SK-N-SH (cell line): ENCODE results near the gene FNDC4. TPM values are rescaled to one million over a fixed set of nuclear protein-coding genes. Genes with fewer than 3 reads are reported as not detected.

ENCODE experiments used
- CTCF ChIA-PET: fragments of 300-600, 350-600 bp; formaldehyde crosslinking; extraction: SDS; loops from one replicate; lab custom pipeline; 2021; lab: Yijun Ruan, JAX
- POLR2A ChIA-PET: fragments of 350-600 bp; sonication (Branson Sonifier 250); formaldehyde crosslinking; extraction: SDS; loops from one replicate; lab custom pipeline; 2020; ENCODE audit warnings: antibody characterized with exemption, inconsistent platforms; lab: Yijun Ruan, JAX
- DNase-seq: peaks from one replicate; pipeline ENCODE4 v3.0.0; 2012
- H2AFZ ChIP-seq: fragments of 200-600 bp; sonication (generic); 2 replicates; pipeline ENCODE4 v1.8.1; 2016; ENCODE audit warnings: antibody characterized with exemption, mild to moderate bottlenecking, low read depth
- H3F3A ChIP-seq: fragments of 200-600 bp; sonication (generic); replicated peaks from 2 replicates; pipeline ENCODE3; 2016; ENCODE audit warnings: antibody characterized with exemption, mild to moderate bottlenecking; ENCODE audit not compliant: insufficient read depth
- H3K27ac ChIP-seq, 2 experiments: fragments of 200-500 bp in 1 of 2; fragments of 200-600 bp in 1 of 2; sonication (Bioruptor generic) in 1 of 2; sonication (generic), shearing (Covaris generic) in 1 of 2; 2 replicates each; pipeline versions ENCODE4 v1.5.1 to v1.6.1; 2014 to 2016; ENCODE audit warnings: low read depth in 2 of 2, inconsistent platforms in 1 of 2, low read length in 1 of 2, mild to moderate bottlenecking in 1 of 2, mixed read lengths in 1 of 2
- H3K27me3 ChIP-seq: fragments of 200-600 bp; sonication (generic), shearing (Covaris generic); 2 replicates; pipeline ENCODE4 v1.6.1; 2016; ENCODE audit warnings: mixed run types; ENCODE audit not compliant: insufficient read depth
- H3K36me3 ChIP-seq, 2 experiments: fragments of 200-500 bp in 1 of 2; fragments of 200-600 bp in 1 of 2; sonication (Bioruptor generic) in 1 of 2; sonication (generic) in 1 of 2; replicated peaks in 1 of 2; 2 replicates each; pipeline versions ENCODE3 to v1.5.1; 2014 to 2016; ENCODE audit warnings: low read length in 1 of 2, mild to moderate bottlenecking in 1 of 2; ENCODE audit not compliant: insufficient read depth in 2 of 2, control insufficient read depth in 1 of 2
- H3K4me1 ChIP-seq, 2 experiments: fragments of 200-500 bp in 1 of 2; fragments of 200-600 bp in 1 of 2; sonication (Bioruptor generic) in 1 of 2; sonication (generic), shearing (Covaris generic) in 1 of 2; 2 replicates each; pipeline versions ENCODE4 v1.5.1 to v1.6.1; 2014 to 2016; ENCODE audit warnings: low read depth in 1 of 2, low read length in 1 of 2, mixed run types in 1 of 2; ENCODE audit not compliant: insufficient read depth in 2 of 2, control insufficient read depth in 1 of 2
- H3K4me2 ChIP-seq: fragments of 200-600 bp; sonication (generic), shearing (Covaris generic); 2 replicates; pipeline ENCODE4 v1.6.1; 2017; ENCODE audit warnings: mixed run types
- H3K4me3 ChIP-seq, 2 experiments: fragments of 200-500 bp in 1 of 2; fragments of 200-600 bp in 1 of 2; sonication (Bioruptor generic) in 1 of 2; sonication (generic), shearing (Covaris generic) in 1 of 2; 2 replicates each; pipeline versions ENCODE4 v1.5.1 to v1.8.1; 2014 to 2016; ENCODE audit warnings: low read depth in 2 of 2, inconsistent platforms in 1 of 2, low read length in 1 of 2, mild to moderate bottlenecking in 1 of 2, mixed read lengths in 1 of 2, moderate library complexity in 1 of 2
- H3K79me2 ChIP-seq: fragments of 200-600 bp; sonication (generic); 2 replicates; pipeline ENCODE4 v1.8.1; 2017; ENCODE audit warnings: mild to moderate bottlenecking; ENCODE audit not compliant: insufficient read depth
- H3K9ac ChIP-seq: fragments of 200-600 bp; sonication (generic); 2 replicates; pipeline ENCODE4 v1.6.1; 2017; ENCODE audit warnings: mixed run types
- H3K9me2 ChIP-seq: fragments of 200-600 bp; sonication (generic); 2 replicates; pipeline ENCODE4 v1.6.1; 2017; ENCODE audit warnings: mixed run types
- H3K9me3 ChIP-seq: fragments of 200-600 bp; sonication (generic); 2 replicates; pipeline ENCODE4 v1.6.1; 2017; ENCODE audit warnings: mixed run types, mild to moderate bottlenecking, moderate library complexity
- H4K20me1 ChIP-seq: fragments of 200-600 bp; sonication (generic); 2 replicates; pipeline ENCODE4 v1.6.1; 2017; ENCODE audit warnings: mild to moderate bottlenecking, mixed run types; ENCODE audit not compliant: insufficient read depth
- CTCF ChIP-seq: fragments of 200-600 bp; sonication (generic); IDR thresholded peaks from 2 replicates; pipeline ENCODE4 v1.6.1; 2017; ENCODE audit warnings: antibody characterized with exemption, mild to moderate bottlenecking, moderate library complexity
- EP300 ChIP-seq, 2 experiments: IDR thresholded peaks; 2 replicates each; pipeline versions ENCODE4 v1.4.0 to v1.6.1; 2012; ENCODE audit warnings: borderline replicate concordance in 1 of 2, low read depth in 1 of 2, low read length in 1 of 2
- FOSL2 ChIP-seq: IDR thresholded peaks from 2 replicates; pipeline ENCODE4 v1.4.0; 2012; ENCODE audit warnings: low read depth, mild to moderate bottlenecking, moderate library complexity, borderline replicate concordance
- FOXM1 ChIP-seq: IDR thresholded peaks from 2 replicates; pipeline ENCODE4 v1.4.0; 2012; ENCODE audit warnings: low read depth, mild to moderate bottlenecking
- GABPA ChIP-seq: IDR thresholded peaks from 2 replicates; pipeline ENCODE4 v1.4.0; 2012; ENCODE audit warnings: low read depth, mild to moderate bottlenecking
- IRF3 ChIP-seq: fragments of 150-350 bp; IDR thresholded peaks from 2 replicates; pipeline ENCODE4 v1.6.1; 2016; ENCODE audit warnings: mild to moderate bottlenecking, low read depth, low read length
- JUND ChIP-seq: IDR thresholded peaks from 2 replicates; pipeline ENCODE4 v1.4.0; 2012
- NFIC ChIP-seq: IDR thresholded peaks from 2 replicates; pipeline ENCODE4 v1.4.0; 2012; ENCODE audit warnings: borderline replicate concordance
- RAD21 ChIP-seq: IDR thresholded peaks from 2 replicates; pipeline ENCODE4 v1.6.1; 2012; ENCODE audit warnings: mild to moderate bottlenecking, low read length
- TAF1 ChIP-seq: IDR thresholded peaks from 2 replicates; pipeline ENCODE4 v1.6.1; 2012; ENCODE audit warnings: low read depth, mild to moderate bottlenecking, low read length, moderate library complexity, borderline replicate concordance
- USF1 ChIP-seq: IDR thresholded peaks from 2 replicates; pipeline ENCODE4 v1.4.0; 2012; ENCODE audit warnings: low read depth, borderline replicate concordance
- USF2 ChIP-seq: fragments of 150-350 bp; IDR thresholded peaks from 2 replicates; pipeline ENCODE4 v1.6.1; 2017; ENCODE audit warnings: antibody characterized with exemption, low read length, low read depth, borderline replicate concordance
- YY1 ChIP-seq: IDR thresholded peaks from 2 replicates; pipeline ENCODE4 v1.4.0; 2012; ENCODE audit warnings: low read depth, mild to moderate bottlenecking
- WGBS: methylation state at CpG from one replicate; pipeline ENCODE4 v1.1.6; 2017; ENCODE audit warnings: low lambda C conversion rate; 5-methylcytosine and 5-hydroxymethylcytosine counted together
- polyA plus RNA-seq, 3 experiments: library from polyadenylated mRNA; depleted of rRNA; stranded (reverse); fragments of >200 nt; gene quantifications; 2 replicates each; pipeline ENCODE4 v1.2.3, GENCODE V29; 2012

Gene FNDC4
- polyA plus RNA-seq, 1 of the 3 experiments (the other 2 are of a cell fraction): 27.0 TPM

GRCh38 chr2:27518113-27518781 is 23.2 kb upstream of the FNDC4 start:
- no peaks in the 10 kb centered on the region for H3K36me3 ChIP-seq

More at GRCh38 chr2:27518113-27518781, 23.2 kb upstream of the FNDC4 start:
- ChIA-PET POLR2A (no interaction called here), CTCF (no interaction called here)
- H3K4me1 ChIP-seq: no peaks in the 10 kb centered on the region
- 38% methylated on average over 5 of the region's 5 CpGs for WGBS
- H3K9me3 ChIP-seq: no peaks in the 10 kb centered on the region
- no peak for TF ChIP-seq FOSL2
- TF ChIP-seq JUND: no peak
- TF ChIP-seq CTCF: no peak
- TF ChIP-seq NFIC: no peak
- TF ChIP-seq RAD21: no peak
- TF ChIP-seq FOXM1: no peak
- no peak for TF ChIP-seq GABPA
- TF ChIP-seq YY1: no peak
- TF ChIP-seq IRF3: no peak
- no peak for TF ChIP-seq USF1
- TF ChIP-seq EP300 (IDR thresholded peaks at IDR 0.05; ENCODE audit: borderline replicate concordance in 1 of 2, low read depth in 1 of 2, low read length in 1 of 2): no peak
- TF ChIP-seq USF2: no peak
- no peak for TF ChIP-seq TAF1
- DNase-seq: no peak
- H3K9me2 ChIP-seq: no peaks in the 10 kb centered on the region
- no peak overlapping the region for H3K4me2 ChIP-seq
- H4K20me1 ChIP-seq: no peaks in the 10 kb centered on the region
- no peaks in the 10 kb centered on the region for H3K79me2 ChIP-seq
- H3F3A ChIP-seq: no peaks in the 10 kb centered on the region
- no peak overlapping the region for H3K9ac ChIP-seq
- H2AFZ ChIP-seq: no peak overlapping the region
- H3K4me3 ChIP-seq: no peak overlapping the region
- H3K27ac ChIP-seq: no peak overlapping the region
- no peaks in the 10 kb centered on the region; the same call in 1 of the 2 replicates for H3K27me3 ChIP-seq
